Trophoblast cell (in vitro differentiated cells and primary cell): ENCODE data around the gene NME9.
A peak's percentile ranks its signal among the peaks of the same experiment; 100 is the strongest.

Experiments
- DNase-seq, 2 donors: peaks; one replicate each; pipeline ENCODE4 v3.0.0-alpha.2; 2016
- H2AFZ ChIP-seq: 2 replicates; pipeline ENCODE4 v1.6.1; 2013; ENCODE audit warnings: low read length, moderate library complexity, mild to moderate bottlenecking; ENCODE audit not compliant: insufficient read depth, poor library complexity
- H2AK5ac ChIP-seq: 2 replicates; pipeline ENCODE4 v1.6.1; 2013; ENCODE audit warnings: mild to moderate bottlenecking, low read length
- H2BK120ac ChIP-seq: 2 replicates; pipeline ENCODE4 v1.6.1; 2013; ENCODE audit warnings: low read length, mild to moderate bottlenecking, moderate library complexity; ENCODE audit not compliant: insufficient read depth, poor library complexity
- H2BK12ac ChIP-seq: 2 replicates; pipeline ENCODE4 v1.6.1; 2013; ENCODE audit warnings: mild to moderate bottlenecking, low read length, moderate library complexity
- H2BK5ac ChIP-seq: 2 replicates; pipeline ENCODE4 v1.6.1; 2013; ENCODE audit warnings: low read length, low read depth, moderate library complexity, mild to moderate bottlenecking; ENCODE audit not compliant: poor library complexity
- H3K14ac ChIP-seq: 2 replicates; pipeline ENCODE4 v1.6.1; 2013; ENCODE audit warnings: mild to moderate bottlenecking, low read length
- H3K18ac ChIP-seq: 2 replicates; pipeline ENCODE4 v1.6.1; 2013; ENCODE audit warnings: mild to moderate bottlenecking, low read length
- H3K23ac ChIP-seq: 2 replicates; pipeline ENCODE4 v1.6.1; 2013; ENCODE audit warnings: low read length
- H3K27ac ChIP-seq: 2 replicates; pipeline ENCODE4 v1.5.1; 2013; ENCODE audit warnings: low read depth, mild to moderate bottlenecking, inconsistent platforms, low read length, moderate library complexity
- H3K27me3 ChIP-seq: 2 replicates; pipeline ENCODE4 v1.6.1; 2013; ENCODE audit warnings: inconsistent platforms, mild to moderate bottlenecking, low read length, moderate library complexity; ENCODE audit not compliant: insufficient read depth
- H3K36me3 ChIP-seq, 2 experiments: 1 replicate in 1 of 2; 2 replicates in 1 of 2; pipeline ENCODE4 v1.6.1; 2013; ENCODE audit warnings: low read length in 2 of 2, mild to moderate bottlenecking in 2 of 2, moderate library complexity in 1 of 2; ENCODE audit not compliant: insufficient read depth in 2 of 2, control insufficient read depth in 1 of 2
- H3K4ac ChIP-seq: 2 replicates; pipeline ENCODE4 v1.6.1; 2013; ENCODE audit warnings: low read depth, mild to moderate bottlenecking, low read length, moderate library complexity
- H3K4me1 ChIP-seq, 2 experiments: 1 replicate in 1 of 2; 2 replicates in 1 of 2; pipeline ENCODE4 v1.6.1; 2013; ENCODE audit warnings: low read length in 2 of 2, mild to moderate bottlenecking in 2 of 2, moderate library complexity in 1 of 2; ENCODE audit not compliant: insufficient read depth in 2 of 2, control insufficient read depth in 1 of 2
- H3K4me2 ChIP-seq: 2 replicates; pipeline ENCODE4 v1.6.1; 2013; ENCODE audit warnings: inconsistent platforms, mild to moderate bottlenecking, low read length, moderate library complexity
- H3K4me3 ChIP-seq: 2 replicates; pipeline ENCODE4 v1.5.1; 2013; ENCODE audit warnings: mild to moderate bottlenecking, low read depth, low read length, inconsistent platforms
- H3K79me1 ChIP-seq: one replicate; pipeline ENCODE4 v1.6.1; 2013; ENCODE audit warnings: low read length
- H3K79me2 ChIP-seq: 2 replicates; pipeline ENCODE4 v1.6.1; 2013; ENCODE audit warnings: low read length, mild to moderate bottlenecking; ENCODE audit not compliant: control insufficient read depth, insufficient read depth, poor library complexity
- H3K9ac ChIP-seq: 2 replicates; pipeline ENCODE4 v1.6.1; 2013; ENCODE audit warnings: mild to moderate bottlenecking, low read length
- H3K9me3 ChIP-seq: 2 replicates; pipeline ENCODE4 v1.6.1; 2013; ENCODE audit warnings: low read depth, mild to moderate bottlenecking, control low read depth, inconsistent platforms, low read length; ENCODE audit not compliant: insufficient read depth
- H4K12ac ChIP-seq: 2 replicates; pipeline ENCODE4 v1.6.1; 2013; ENCODE audit warnings: low read depth, mild to moderate bottlenecking, low read length, moderate library complexity
- H4K8ac ChIP-seq: 2 replicates; pipeline ENCODE4 v1.6.1; 2013; ENCODE audit warnings: low read depth, mild to moderate bottlenecking, low read length, moderate library complexity
- H4K91ac ChIP-seq: one replicate; pipeline ENCODE4 v1.6.1; 2013; ENCODE audit warnings: low read depth, mild to moderate bottlenecking, low read length, moderate library complexity
- WGBS: extraction: QIAGEN DNeasy Blood & Tissue Kit; methylation state at CpG from one replicate; pipeline ENCODE4 v1.1.7; 2013; ENCODE audit warnings: missing lambda C conversion rate; ENCODE audit not compliant: insufficient read length, insufficient coverage; ENCODE audit errors: extremely low coverage; 5-methylcytosine and 5-hydroxymethylcytosine counted together

NME9 gene

GRCh38 chr3:138369151-138369900, 39.7 kb upstream of the NME9 start:
- WGBS = no CpG with 5 or more reads among the region's 8 CpGs
- H2AFZ ChIP-seq = no peak overlapping the region
- no peak overlapping the region for H3K4me3 ChIP-seq
- no peaks in the 10 kb centered on the region for H3K79me2 ChIP-seq
- DNase-seq = no peak
- H3K27me3 ChIP-seq = no peaks in the 10 kb centered on the region
- no peak overlapping the region for H3K4ac ChIP-seq
- H3K4me1 ChIP-seq = peaks cover 0 to 2% of the 10 kb centered on the region in 2 experiments
- no peaks in the 10 kb centered on the region for H3K9me3 ChIP-seq
- no peak overlapping the region for H3K14ac ChIP-seq
- H2BK12ac ChIP-seq = no peak overlapping the region
- no peak overlapping the region for H3K18ac ChIP-seq
- no peak overlapping the region for H4K12ac ChIP-seq
- no peak overlapping the region for H3K23ac ChIP-seq
- no peaks in the 10 kb centered on the region for H3K36me3 ChIP-seq
- H4K91ac ChIP-seq = no peak overlapping the region
- H2BK5ac ChIP-seq = no peak overlapping the region
- no peaks in the 10 kb centered on the region for H3K79me1 ChIP-seq
- H3K4me2 ChIP-seq = no peak overlapping the region
- no peak overlapping the region for H2AK5ac ChIP-seq
- no peak overlapping the region for H3K9ac ChIP-seq
- H3K27ac ChIP-seq = no peak overlapping the region
- no peak overlapping the region for H2BK120ac ChIP-seq
- H4K8ac ChIP-seq = no peak overlapping the region

GRCh38 chr3:138367911-138368310, 38.3 kb upstream of the NME9 start:
- Histone ChIP-seq H3K14ac (no peak overlapping the region), H2BK5ac (no peak overlapping the region), H3K27ac (no peak overlapping the region), H2AFZ (no peak overlapping the region), H3K4me1 (peaks cover 0 to 2% of the 10 kb centered on the region in 2 experiments), H3K27me3 (no peaks in the 10 kb centered on the region), H3K36me3 (no peaks in the 10 kb centered on the region), H4K12ac (no peak overlapping the region), H3K79me1 (no peaks in the 10 kb centered on the region), H3K18ac (no peak overlapping the region), H3K23ac (no peak overlapping the region), H3K9ac (no peak overlapping the region), H3K4me3 (no peak overlapping the region), H2BK12ac (no peak overlapping the region), H3K79me2 (no peaks in the 10 kb centered on the region), H3K9me3 (no peaks in the 10 kb centered on the region), H4K91ac (no peak overlapping the region), H4K8ac (no peak overlapping the region), H3K4me2 (no peak overlapping the region), H2BK120ac (no peak overlapping the region), H2AK5ac (no peak overlapping the region), H3K4ac (no peak overlapping the region)
- WGBS = no CpG with 5 or more reads among the region's 5 CpGs
- peak in 1 of 2 donors; percentile 21 for DNase-seq

- no peaks in the 10 kb centered on the region for H3K79me2 ChIP-seq
- H4K8ac ChIP-seq = no peak overlapping the region
- no peaks in the 10 kb centered on the region for H3K27me3 ChIP-seq
- no peak for DNase-seq
- no peak overlapping the region for H2BK120ac ChIP-seq
- H3K27ac ChIP-seq = no peak overlapping the region
- H2AK5ac ChIP-seq = no peak overlapping the region
- H3K4ac ChIP-seq = no peak overlapping the region
- no peak overlapping the region for H3K4me2 ChIP-seq
- no peak overlapping the region for H3K4me3 ChIP-seq
- WGBS = no CpG with 5 or more reads among the region's 7 CpGs
- H2AFZ ChIP-seq = no peak overlapping the region
- no peaks in the 10 kb centered on the region for H3K36me3 ChIP-seq
- no peaks in the 10 kb centered on the region for H3K9me3 ChIP-seq
- H2BK12ac ChIP-seq = no peak overlapping the region
- peaks cover 0 to 2% of the 10 kb centered on the region in 2 experiments for H3K4me1 ChIP-seq
- no peak overlapping the region for H3K23ac ChIP-seq
- no peak overlapping the region for H4K12ac ChIP-seq
- H2BK5ac ChIP-seq = no peak overlapping the region
- no peak overlapping the region for H3K18ac ChIP-seq
- no peak overlapping the region for H3K14ac ChIP-seq
- H3K79me1 ChIP-seq = no peaks in the 10 kb centered on the region
- no peak overlapping the region for H3K9ac ChIP-seq
- no peak overlapping the region for H4K91ac ChIP-seq
Observed at GRCh38 chr3:138367326-138367850, 37.7 kb upstream of the NME9 start.

- no peak overlapping the region for H4K8ac ChIP-seq
- H3K4me1 ChIP-seq = peaks cover 0 to 2% of the 10 kb centered on the region in 2 experiments
- H3K4me3 ChIP-seq = no peak overlapping the region
- no peak overlapping the region for H2BK12ac ChIP-seq
- no peak overlapping the region for H4K12ac ChIP-seq
- no peak overlapping the region for H2AK5ac ChIP-seq
- H3K23ac ChIP-seq = no peak overlapping the region
- no peak overlapping the region for H4K91ac ChIP-seq
- H2BK120ac ChIP-seq = no peak overlapping the region
- H3K9ac ChIP-seq = no peak overlapping the region
- no peak overlapping the region for H2BK5ac ChIP-seq
- peaks cover 1% of the 10 kb centered on the region for H3K79me2 ChIP-seq
- no peaks in the 10 kb centered on the region for H3K27me3 ChIP-seq
- no peak overlapping the region for H3K4ac ChIP-seq
- H2AFZ ChIP-seq = no peak overlapping the region
- H3K4me2 ChIP-seq = no peak overlapping the region
- DNase-seq = no peak
- H3K9me3 ChIP-seq = no peaks in the 10 kb centered on the region
- H3K18ac ChIP-seq = no peak overlapping the region
- H3K27ac ChIP-seq = no peak overlapping the region
- H3K36me3 ChIP-seq = no peaks in the 10 kb centered on the region
- no peak overlapping the region for H3K14ac ChIP-seq
- H3K79me1 ChIP-seq = no peaks in the 10 kb centered on the region
- WGBS = no CpG with 5 or more reads among the region's 8 CpGs
Observed at GRCh38 chr3:138366006-138366759, 36.5 kb upstream of the NME9 start.
